ENCODE results near the gene COPZ2. TPM values are rescaled to one million over a fixed set of nuclear protein-coding genes. Genes with fewer than 3 reads are reported as not detected.

The COPZ2 gene
- total and polyA plus RNA-seq, 2 donors, result 36.0 to 45.2 TPM

DNA sequence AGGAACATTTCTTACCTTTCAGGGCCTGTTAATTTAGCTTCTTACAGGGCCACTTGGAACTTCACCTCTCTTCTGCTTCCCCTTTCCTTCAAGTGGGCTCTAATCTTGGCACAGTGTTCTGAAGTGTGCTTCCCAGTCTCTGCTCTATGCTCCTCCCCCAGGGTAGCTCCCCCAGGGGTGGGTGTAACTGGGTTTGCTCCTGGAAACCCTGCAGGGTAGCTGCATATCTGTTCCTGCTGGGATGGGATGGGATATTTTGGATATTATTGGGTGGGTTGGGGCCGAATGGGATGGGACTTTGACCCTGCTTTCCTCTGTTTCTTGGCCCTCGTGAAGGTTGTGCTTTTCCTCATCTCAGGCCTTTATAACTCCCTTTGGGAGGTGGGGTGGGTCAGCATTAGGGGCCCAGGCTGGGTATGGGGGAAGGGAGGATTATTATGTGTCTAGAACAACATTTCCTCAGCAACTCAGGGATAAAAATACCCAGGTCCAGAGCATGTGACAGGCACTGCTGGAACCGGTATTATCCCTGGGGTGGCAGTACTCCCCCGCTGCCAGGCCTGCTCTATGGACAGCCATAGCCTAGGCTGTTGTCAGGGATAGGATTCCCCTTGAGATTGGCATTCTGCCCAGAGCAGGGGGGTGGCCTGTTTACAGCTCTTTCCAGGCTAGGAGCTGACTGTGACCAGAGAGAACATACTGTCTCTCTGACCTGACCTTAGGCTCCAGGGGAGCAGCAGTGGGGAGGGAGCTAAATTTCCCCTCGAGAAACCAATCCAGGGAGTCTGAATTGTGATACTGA lies 15.6 kb upstream of the COPZ2 start:
- WGBS, result 27% methylated on average over 5 of the region's 5 CpGs
- Histone ChIP-seq H3K27ac (ENCODE audit: low read depth) (no peak overlapping the region), H3K4me3 (ENCODE audit: low read depth, low read length) (no peak overlapping the region), H3K36me3 (ENCODE audit: insufficient read depth) (no peaks in the 10 kb centered on the region), H3K4me1 (ENCODE audit: insufficient read depth) (no peaks in the 10 kb centered on the region)
- no peak for DNase-seq (ENCODE audit: extremely low spot score)

DNA sequence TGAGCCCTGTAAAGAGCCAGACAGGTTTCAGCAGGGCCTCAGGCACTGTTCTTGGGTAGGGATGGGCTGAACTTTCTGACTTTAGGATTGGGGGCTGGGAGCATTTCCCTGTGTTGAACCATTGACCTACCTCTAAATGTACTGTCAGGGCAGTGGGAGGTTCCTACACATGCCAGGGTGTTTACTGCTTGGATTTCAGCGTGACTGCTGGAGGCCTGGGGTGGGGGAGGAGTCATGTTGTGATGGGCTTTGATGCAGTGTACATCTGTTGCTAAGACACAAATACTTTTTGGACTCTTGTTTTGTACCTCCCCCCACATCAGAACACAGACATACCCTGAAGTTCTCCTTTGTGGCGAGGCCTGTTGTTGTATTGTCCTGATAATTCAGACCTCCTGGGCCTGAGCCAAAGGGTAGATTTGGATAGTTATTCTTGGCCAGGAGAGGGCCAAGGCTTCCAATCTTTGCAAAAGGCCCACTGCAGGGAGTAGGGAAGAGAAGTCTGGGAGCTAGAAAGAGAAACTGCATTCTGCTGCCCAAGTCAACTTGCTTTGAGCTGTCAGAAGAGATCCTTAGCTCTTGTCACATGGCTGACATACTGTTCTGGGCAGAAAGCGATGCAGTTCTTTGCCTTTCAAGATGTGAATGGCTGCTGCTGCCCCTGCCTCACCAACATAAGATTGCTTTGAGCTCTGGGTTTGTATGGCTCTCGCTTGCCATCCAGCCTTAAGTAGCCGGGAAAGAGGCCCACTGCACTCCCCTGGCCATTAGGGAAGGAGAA lies 14.3 kb upstream of the COPZ2 start:
- peak; percentile 77 for DNase-seq (ENCODE audit: extremely low spot score)
- 29% methylated on average over 5 of the region's 5 CpGs for WGBS
- Histone ChIP-seq H3K4me1 (ENCODE audit: insufficient read depth) (no peaks in the 10 kb centered on the region), H3K4me3 (ENCODE audit: low read depth, low read length) (no peak overlapping the region), H3K36me3 (ENCODE audit: insufficient read depth) (no peaks in the 10 kb centered on the region), H3K27ac (ENCODE audit: low read depth) (peak overlapping the region; percentile 35)

DNA sequence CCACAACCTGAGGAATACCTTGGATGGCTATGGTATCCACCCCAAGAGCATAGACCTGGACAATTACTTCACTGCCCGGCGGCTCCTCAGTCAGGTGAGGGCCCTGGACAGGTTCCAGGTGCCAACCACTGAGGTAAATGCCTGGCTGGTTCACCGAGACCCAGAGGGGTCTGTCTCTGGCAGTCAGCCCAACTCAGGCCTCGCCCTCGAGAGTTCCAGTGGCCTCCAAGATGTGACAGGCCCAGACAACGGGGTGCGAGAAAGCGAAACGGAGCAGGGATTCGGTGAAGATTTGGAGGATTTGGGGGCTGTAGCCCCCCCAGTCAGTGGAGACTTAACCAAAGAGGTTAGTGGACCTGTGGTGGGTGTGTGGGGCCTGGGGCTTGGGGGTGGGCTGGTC lies 13.7 kb upstream of the COPZ2 start:
- Histone ChIP-seq H3K4me3 (ENCODE audit: low read depth, low read length) (no peak overlapping the region), H3K36me3 (ENCODE audit: insufficient read depth) (no peaks in the 10 kb centered on the region), H3K27ac (ENCODE audit: low read depth) (peak overlapping the region; percentile 11), H3K4me1 (ENCODE audit: insufficient read depth) (no peaks in the 10 kb centered on the region)
- no peak for DNase-seq (ENCODE audit: extremely low spot score)
- WGBS, result 74% methylated on average over 10 of the region's 10 CpGs

DNA sequence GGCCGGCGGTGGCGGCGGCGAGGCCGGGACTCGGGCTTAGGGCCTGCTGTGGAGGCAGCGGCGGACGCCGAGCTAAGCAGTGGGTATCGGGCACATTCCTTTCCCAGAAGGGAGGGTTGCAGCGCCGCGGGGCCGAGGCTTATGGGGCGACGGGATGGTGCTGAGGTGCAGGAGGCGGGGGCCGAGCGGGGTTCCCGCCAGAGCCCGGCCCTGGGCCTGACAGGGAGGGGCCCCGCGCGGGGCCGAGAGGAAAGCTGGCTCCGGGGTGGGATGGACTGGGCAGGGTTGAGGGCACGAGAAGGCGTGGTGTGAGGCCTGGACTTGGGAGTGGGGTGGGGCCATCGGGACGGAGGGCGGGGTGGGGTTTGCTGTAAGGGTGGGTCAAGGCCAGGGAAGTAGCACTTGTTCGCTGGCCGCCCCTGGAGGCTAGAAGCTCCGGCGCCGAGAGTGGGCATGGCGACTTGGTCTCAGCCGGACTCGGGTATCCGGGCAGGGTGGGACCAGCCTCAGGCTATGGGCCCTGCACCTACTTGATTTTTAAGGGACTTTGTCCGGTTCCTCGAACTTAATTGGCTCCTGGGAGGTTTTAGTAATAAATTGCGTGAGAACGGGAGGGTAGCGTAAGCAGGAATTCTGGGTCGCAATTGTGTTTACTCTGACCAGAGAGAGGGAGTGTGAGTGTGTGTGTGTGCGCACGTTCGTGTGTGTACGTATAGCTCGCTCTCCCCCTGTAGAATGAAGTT lies 11.0 kb upstream of the COPZ2 start:
- Histone ChIP-seq H3K36me3 (ENCODE audit: insufficient read depth) (no peaks in the 10 kb centered on the region), H3K4me3 (ENCODE audit: low read depth, low read length) (peak overlapping the region; percentile 75), H3K4me1 (ENCODE audit: insufficient read depth) (no peaks in the 10 kb centered on the region), H3K27ac (ENCODE audit: low read depth) (peak overlapping the region; percentile 91)
- no peak for DNase-seq (ENCODE audit: extremely low spot score)
- WGBS, result under 1% methylated on average over 53 of the region's 53 CpGs

DNA sequence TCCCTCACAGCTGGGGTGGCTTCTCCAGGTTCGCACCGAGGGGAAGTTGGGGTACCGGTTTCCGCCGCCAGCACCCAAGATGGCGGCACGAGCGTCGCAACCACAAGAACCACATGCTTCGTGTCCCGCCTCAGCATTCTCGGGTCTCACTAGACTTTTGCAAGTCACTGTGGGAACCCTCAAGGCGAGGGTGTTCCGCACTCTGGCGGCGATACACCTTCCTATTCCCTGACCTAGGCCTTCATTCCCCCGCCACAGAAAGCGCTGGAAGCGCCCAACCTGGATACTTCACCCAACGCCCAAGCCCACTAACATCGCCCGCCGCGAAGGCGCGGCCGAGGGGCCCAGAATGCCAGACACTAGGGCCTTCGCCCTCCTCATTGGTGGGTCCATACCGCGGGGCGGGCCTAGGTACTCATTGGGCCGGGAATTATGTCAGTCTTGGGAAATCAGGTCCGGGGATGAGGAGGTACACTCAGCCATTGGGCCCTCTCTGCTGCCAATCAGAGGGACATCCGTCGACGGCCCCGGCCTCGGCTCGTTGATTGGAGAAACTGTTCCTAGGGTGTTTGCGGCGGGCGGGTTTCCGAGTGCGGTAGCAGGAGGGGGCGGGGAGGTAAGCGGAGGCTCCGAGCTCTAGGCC lies 10.3 kb upstream of the COPZ2 start, which contains the start of gene NFE2L1:
NFE2L1 (plus strand) TSS at position 619 of the 643 bp plus-strand sequence. CDS start 2,760 bp downstream, outside the sequence.
- WGBS, result under 1% methylated on average over 47 of the region's 47 CpGs
- peak within 1 kb of the TSS; percentile 91 for H3K27ac ChIP-seq (ENCODE audit: low read depth)
- no peaks in the 10 kb centered on the region for H3K4me1 ChIP-seq (ENCODE audit: insufficient read depth)
- H3K36me3 ChIP-seq (ENCODE audit: insufficient read depth), result no peaks in the 10 kb centered on the region
- peak within 1 kb of the TSS; percentile 75 for H3K4me3 ChIP-seq (ENCODE audit: low read depth, low read length)
- DNase-seq (ENCODE audit: extremely low spot score), result peak; percentile 99

DNA sequence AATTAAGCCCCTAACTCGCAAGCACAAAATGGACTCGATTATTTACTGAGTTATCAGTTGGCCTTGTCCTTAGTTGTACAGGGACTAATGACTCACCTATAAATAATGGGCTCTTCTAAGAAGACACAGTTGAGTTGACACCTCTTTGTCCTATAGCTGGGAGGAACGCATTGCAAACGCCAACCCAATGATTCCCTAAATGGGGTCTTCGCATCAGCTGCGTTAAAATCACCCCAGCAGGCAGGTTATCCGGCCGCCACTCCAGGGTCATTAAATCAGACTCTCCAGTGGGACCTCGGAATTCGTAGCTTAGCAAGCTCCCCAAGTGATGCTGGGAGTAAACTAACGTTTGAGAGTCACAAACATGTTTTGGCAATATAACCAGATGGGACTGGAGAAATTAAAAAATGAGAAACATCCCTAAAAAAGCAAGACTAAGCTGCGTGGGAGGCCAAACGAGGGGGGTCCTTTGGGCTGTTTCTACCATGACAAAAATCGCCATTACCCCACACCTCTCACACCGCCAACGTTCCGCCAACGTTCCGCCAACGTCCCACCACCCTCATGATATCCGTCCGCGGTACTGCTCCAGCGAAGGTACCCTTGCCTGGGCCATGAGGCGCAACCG lies 9.6 kb upstream of the COPZ2 start:
- Histone ChIP-seq H3K36me3 (ENCODE audit: insufficient read depth) (no peaks in the 10 kb centered on the region), H3K4me3 (ENCODE audit: low read depth, low read length) (peak overlapping the region; percentile 75), H3K4me1 (ENCODE audit: insufficient read depth) (no peaks in the 10 kb centered on the region), H3K27ac (ENCODE audit: low read depth) (peak overlapping the region; percentile 79)
- no peak for DNase-seq (ENCODE audit: extremely low spot score)
- 3% methylated on average over 26 of the region's 26 CpGs for WGBS

DNA sequence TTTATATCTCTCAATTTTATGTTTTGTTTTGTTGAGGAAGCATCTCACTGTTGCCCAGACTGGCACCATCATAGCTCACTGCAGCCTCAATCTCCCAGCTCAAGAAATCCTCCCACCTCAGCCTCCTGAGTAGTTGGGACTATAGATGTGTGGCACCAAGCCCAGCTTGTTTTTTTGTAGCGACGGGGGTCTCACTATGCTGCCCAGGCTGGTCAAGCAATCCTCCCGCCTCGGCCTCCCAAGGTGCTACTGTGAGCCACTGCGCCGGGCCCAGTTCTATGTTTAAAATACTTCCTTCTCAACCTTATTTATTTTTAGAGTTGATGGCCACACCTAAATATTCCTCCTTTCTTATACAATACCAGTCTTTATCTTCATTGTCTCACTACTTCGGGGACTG lies 8.7 kb upstream of the COPZ2 start:
- Histone ChIP-seq H3K4me1 (ENCODE audit: insufficient read depth) (no peaks in the 10 kb centered on the region), H3K36me3 (ENCODE audit: insufficient read depth) (no peaks in the 10 kb centered on the region), H3K4me3 (ENCODE audit: low read depth, low read length) (no peak overlapping the region), H3K27ac (ENCODE audit: low read depth) (no peak overlapping the region)
- no peak for DNase-seq (ENCODE audit: extremely low spot score)
- WGBS, result 85% methylated on average over 7 of the region's 7 CpGs

DNA sequence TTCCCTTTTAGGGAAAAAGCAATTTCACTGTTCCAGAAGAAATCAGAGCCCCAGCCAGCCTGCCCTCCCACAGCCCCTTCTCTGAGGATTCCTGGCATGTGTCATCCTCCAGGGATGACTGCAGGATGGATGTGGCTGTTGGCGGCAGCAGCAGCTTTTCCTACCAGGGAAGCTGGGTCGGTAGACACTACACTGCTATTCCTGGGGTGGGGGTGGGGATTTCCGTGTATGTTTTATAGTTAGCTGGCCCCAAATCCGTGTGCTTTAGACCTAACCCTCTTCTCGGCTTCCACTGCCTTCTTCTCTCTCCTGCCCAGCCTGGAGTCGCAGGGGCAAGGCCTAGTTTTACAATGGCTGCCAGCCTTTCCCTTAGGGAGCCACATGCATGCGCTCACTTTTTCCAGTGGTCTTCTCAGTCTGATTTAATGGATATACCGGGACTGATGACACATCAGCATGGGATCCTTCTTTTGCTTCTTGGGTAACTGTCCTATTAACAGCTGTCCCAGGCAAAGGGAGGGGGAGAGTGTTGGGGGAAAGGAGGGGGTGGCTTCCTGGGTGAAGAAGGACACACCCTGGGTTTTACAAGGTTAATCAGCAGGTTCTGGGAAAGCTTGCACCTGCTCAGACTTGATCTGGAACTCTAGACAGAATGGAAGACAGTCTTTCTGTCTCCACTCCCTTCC lies 7.9 kb upstream of the COPZ2 start:
- H3K36me3 ChIP-seq (ENCODE audit: insufficient read depth), result no peaks in the 10 kb centered on the region
- 53% methylated on average over 8 of the region's 8 CpGs for WGBS
- peak overlapping the region; percentile 14 for H3K27ac ChIP-seq (ENCODE audit: low read depth)
- no peak for DNase-seq (ENCODE audit: extremely low spot score)
- H3K4me1 ChIP-seq (ENCODE audit: insufficient read depth), result no peaks in the 10 kb centered on the region
- no peak overlapping the region for H3K4me3 ChIP-seq (ENCODE audit: low read depth, low read length)

DNA sequence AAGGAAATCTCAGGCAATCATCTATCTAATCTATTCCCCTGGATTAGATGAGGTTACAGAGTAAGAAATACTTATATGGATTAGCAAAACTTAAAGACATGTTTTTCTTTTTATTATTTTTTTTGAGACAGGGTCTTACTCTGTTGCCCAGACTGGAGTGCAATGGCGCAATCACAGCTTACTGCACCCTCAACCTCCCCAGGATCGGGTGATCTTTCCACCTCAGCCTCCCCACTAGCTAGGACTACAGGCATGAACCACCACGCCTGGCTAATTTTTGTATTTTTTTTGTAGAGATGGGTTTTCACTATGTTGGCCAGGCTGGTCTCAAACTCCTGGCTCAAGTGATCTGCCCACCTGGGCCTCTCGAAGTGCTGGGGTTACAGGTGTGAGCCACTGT lies 7.3 kb upstream of the COPZ2 start:
- Histone ChIP-seq H3K27ac (ENCODE audit: low read depth) (no peak overlapping the region), H3K4me3 (ENCODE audit: low read depth, low read length) (no peak overlapping the region), H3K4me1 (ENCODE audit: insufficient read depth) (no peaks in the 10 kb centered on the region), H3K36me3 (ENCODE audit: insufficient read depth) (no peaks in the 10 kb centered on the region)
- DNase-seq (ENCODE audit: extremely low spot score), result no peak
- WGBS, result 90% methylated on average over 4 of the region's 4 CpGs

DNA sequence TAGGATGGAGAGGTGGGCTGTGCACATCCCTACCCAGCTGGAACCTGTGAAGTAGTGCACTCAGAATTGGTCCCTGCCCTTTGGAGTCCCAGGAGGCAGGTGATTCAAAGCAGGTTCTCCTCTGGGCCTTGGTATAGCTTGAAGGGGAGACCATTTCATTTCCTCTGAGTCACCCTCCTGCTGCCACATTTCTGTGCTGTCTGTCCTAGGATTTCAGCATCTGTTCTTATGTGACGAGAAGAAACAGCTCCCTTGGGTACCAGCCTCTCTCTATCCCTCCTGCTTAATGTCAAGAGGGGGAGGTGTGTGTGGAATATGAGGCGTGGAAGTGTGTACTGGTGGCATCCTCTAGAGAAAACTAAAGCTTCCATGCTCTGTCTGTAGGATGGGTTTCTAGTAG lies 5.6 kb upstream of the COPZ2 start:
- 79% methylated on average over 2 of the region's 2 CpGs for WGBS
- H3K27ac ChIP-seq (ENCODE audit: low read depth), result no peak overlapping the region

DNA sequence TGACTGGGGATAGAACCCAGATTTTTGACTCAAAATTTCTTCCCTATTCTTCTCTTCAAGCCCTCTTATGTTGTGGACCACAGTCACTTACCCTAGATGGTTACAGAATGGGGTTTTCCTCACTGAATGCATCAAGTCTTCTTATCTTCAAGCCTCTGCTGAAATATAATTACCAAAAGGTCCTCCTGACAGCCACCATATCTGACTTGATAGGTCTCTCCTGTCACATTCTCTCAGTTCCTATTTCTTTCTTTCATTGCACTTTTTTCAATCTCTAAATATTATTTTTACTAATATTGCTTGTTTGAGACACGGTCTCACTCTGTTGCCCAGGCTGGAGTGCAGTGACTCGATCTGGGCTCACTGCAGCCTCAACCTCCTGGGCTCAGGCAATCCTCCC lies 1.1 kb upstream of the COPZ2 start:
- Histone ChIP-seq H3K27ac (ENCODE audit: low read depth) (no peak overlapping the region), H3K4me1 (ENCODE audit: insufficient read depth) (no peaks in the 10 kb centered on the region), H3K4me3 (ENCODE audit: low read depth, low read length) (no peak overlapping the region), H3K36me3 (ENCODE audit: insufficient read depth) (no peaks in the 10 kb centered on the region)
- DNase-seq (ENCODE audit: extremely low spot score), result no peak
- 88% methylated on average over 2 of the region's 2 CpGs for WGBS

More for the DNA sequence above, 5.6 kb upstream of the COPZ2 start:
- Histone ChIP-seq H3K36me3 (ENCODE audit: insufficient read depth) (no peaks in the 10 kb centered on the region), H3K4me1 (ENCODE audit: insufficient read depth) (no peaks in the 10 kb centered on the region), H3K4me3 (ENCODE audit: low read depth, low read length) (no peak overlapping the region)
- DNase-seq (ENCODE audit: extremely low spot score), result no peak

DNA sequence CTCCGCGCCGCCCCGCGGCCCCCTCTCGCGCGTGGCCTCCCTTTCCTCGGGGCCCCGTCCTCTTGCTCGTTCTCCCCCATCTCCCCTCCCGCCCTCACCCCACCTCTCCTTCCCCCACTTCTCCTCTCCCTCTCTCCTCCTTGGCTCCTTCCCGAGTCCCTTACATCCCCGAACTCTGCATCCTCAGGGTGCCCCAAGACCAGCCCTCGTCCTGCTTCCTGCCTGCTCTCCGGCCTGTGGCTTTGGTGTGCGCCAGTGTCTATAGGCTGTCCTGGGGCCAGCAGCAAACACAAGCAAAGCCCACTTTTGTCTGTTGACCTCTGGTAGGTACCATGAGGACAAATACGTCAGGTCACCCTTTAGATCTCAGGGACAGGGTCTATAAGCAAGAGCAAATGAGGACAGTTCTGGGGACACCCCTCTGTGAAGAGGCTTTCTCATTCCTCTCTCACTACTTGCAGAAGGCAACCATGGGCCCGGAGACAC lies 284 bp upstream of the COPZ2 start:
- Histone ChIP-seq H3K36me3 (ENCODE audit: insufficient read depth) (no peaks in the 10 kb centered on the region), H3K4me1 (ENCODE audit: insufficient read depth) (no peaks in the 10 kb centered on the region), H3K4me3 (ENCODE audit: low read depth, low read length) (peak overlapping the region; percentile 72), H3K27ac (ENCODE audit: low read depth) (no peak overlapping the region)
- DNase-seq (ENCODE audit: extremely low spot score), result no peak
- WGBS, result 8% methylated on average over 19 of the region's 19 CpGs
